H1 (cell line): Measurements from ENCODE around the gene ARHGAP6. TPM values are rescaled to one million over a fixed set of nuclear protein-coding genes. Genes with fewer than 3 reads are reported as not detected.

Source experiments
- CTCF ChIA-PET: fragments of 300-600 bp; sonication (Branson Sonifier 250); formaldehyde crosslinking; loops from one replicate; lab custom pipeline; 2021; ENCODE audit not compliant: partially characterized antibody; lab: Charles Lee
- POLR2A ChIA-PET: fragments of 300-600 bp; sonication (Branson Sonifier 250); formaldehyde crosslinking; loops from one replicate; lab custom pipeline; 2021; ENCODE audit warnings: inconsistent platforms; ENCODE audit not compliant: partially characterized antibody; lab: Charles Lee
- DNase-seq, 2 experiments: peaks; one replicate each; pipeline versions ENCODE4 v3.0.0 to v3.0.0-alpha.2; 2010 to 2022; ENCODE audit warnings: low spot score in 2 of 2, low read depth in 1 of 2, mixed read lengths in 1 of 2
- FAIRE-seq: peaks from 2 replicates; lab custom pipeline; 2011; peaks lifted over from hg19 to GRCh38; lab: Jason Lieb, UNC
- H2AFZ ChIP-seq: 2 replicates; pipeline ENCODE4 v1.8.1; 2012; ENCODE audit warnings: low read length, inconsistent platforms
- H2AK5ac ChIP-seq: 2 replicates; pipeline ENCODE4 v1.6.1; 2013; ENCODE audit warnings: low read depth, low read length
- H2BK120ac ChIP-seq: replicated peaks from 2 replicates; pipeline ENCODE3; 2013; ENCODE audit warnings: low read depth, low read length, inconsistent platforms
- H2BK12ac ChIP-seq: 2 replicates; pipeline ENCODE4 v1.6.1; 2013; ENCODE audit warnings: low read depth, low read length
- H2BK15ac ChIP-seq: 2 replicates; pipeline ENCODE4 v1.6.1; 2013; ENCODE audit warnings: low read length
- H2BK20ac ChIP-seq: 2 replicates; pipeline ENCODE4 v1.6.1; 2013; ENCODE audit warnings: low read length
- H2BK5ac ChIP-seq: 2 replicates; pipeline ENCODE4 v1.6.1; 2013; ENCODE audit warnings: low read depth, low read length
- H3K14ac ChIP-seq: 2 replicates; pipeline ENCODE4 v1.6.1; 2013; ENCODE audit warnings: inconsistent platforms; ENCODE audit not compliant: insufficient read length
- H3K18ac ChIP-seq: 2 replicates; pipeline ENCODE4 v1.6.1; 2013; ENCODE audit warnings: low read length; ENCODE audit errors: extremely low read depth
- H3K23ac ChIP-seq: 2 replicates; pipeline ENCODE4 v1.6.1; 2013; ENCODE audit warnings: inconsistent platforms; ENCODE audit not compliant: insufficient read length
- H3K23me2 ChIP-seq: 2 replicates; pipeline ENCODE4 v1.6.1; 2013; ENCODE audit warnings: low read depth, low read length
- H3K27ac ChIP-seq: 2 replicates; pipeline ENCODE4 v1.6.1; 2011; ENCODE audit warnings: low read depth, low read length, inconsistent platforms
- H3K27me3 ChIP-seq, 4 experiments: replicated peaks in 1 of 4; 1 replicate in 1 of 4; 2 replicates in 3 of 4; pipeline versions ENCODE4 v1.6.1 to v1.8.1; 2011 to 2013; ENCODE audit warnings: low read length in 3 of 4, mild to moderate bottlenecking in 3 of 4, inconsistent platforms in 2 of 4, mixed read lengths in 2 of 4, moderate library complexity in 1 of 4; ENCODE audit not compliant: control insufficient read depth in 3 of 4, insufficient read depth in 3 of 4; ENCODE audit errors: extremely low read depth in 1 of 4
- H3K36me3 ChIP-seq, 4 experiments: 2 replicates each; pipeline versions ENCODE4 v1.6.1 to v1.8.1; 2011 to 2013; ENCODE audit warnings: mild to moderate bottlenecking in 4 of 4, low read length in 3 of 4, moderate library complexity in 2 of 4, control low read depth in 1 of 4, inconsistent platforms in 1 of 4; ENCODE audit not compliant: insufficient read depth in 4 of 4, control insufficient read depth in 2 of 4
- H3K4ac ChIP-seq: replicated peaks from 2 replicates; pipeline ENCODE3; 2013; ENCODE audit warnings: low read length, low read depth, mixed read lengths, inconsistent platforms; ENCODE audit not compliant: insufficient read length
- H3K4me1 ChIP-seq, 4 experiments: replicated peaks in 1 of 4; 1 replicate in 1 of 4; 2 replicates in 3 of 4; pipeline versions ENCODE4 v1.6.1 to v1.8.1; 2011 to 2013; ENCODE audit warnings: low read length in 3 of 4, inconsistent platforms in 2 of 4, mixed read lengths in 1 of 4; ENCODE audit not compliant: insufficient read depth in 4 of 4, control insufficient read depth in 3 of 4
- H3K4me2 ChIP-seq, 2 experiments: 2 replicates each; pipeline versions ENCODE4 v1.6.1 to v1.8.1; 2011 to 2013; ENCODE audit warnings: low read depth in 2 of 2, low read length in 2 of 2, control low read depth in 1 of 2, inconsistent platforms in 1 of 2, mild to moderate bottlenecking in 1 of 2; ENCODE audit not compliant: insufficient read depth in 1 of 2
- H3K4me3 ChIP-seq, 4 experiments: fragments of 200-600, 300-600 bp in 1 of 4; sonication (generic), shearing (Covaris generic), sonication (Bioruptor Twin) in 1 of 4; 2 replicates each; pipeline versions ENCODE4 v1.5.1 to v1.8.1; 2011 to 2016; ENCODE audit warnings: low read length in 4 of 4, low read depth in 3 of 4, control low read depth in 2 of 4, inconsistent platforms in 2 of 4, mild to moderate bottlenecking in 2 of 4, mixed read lengths in 1 of 4, moderate library complexity in 1 of 4; ENCODE audit not compliant: insufficient read depth in 2 of 4; ENCODE audit errors: extremely low read depth in 1 of 4
- H3K56ac ChIP-seq: replicated peaks from 2 replicates; pipeline ENCODE3; 2013; ENCODE audit warnings: low read depth, mild to moderate bottlenecking, mixed read lengths, low read length, inconsistent platforms; ENCODE audit not compliant: insufficient read length
- H3K79me1 ChIP-seq: 2 replicates; pipeline ENCODE4 v1.6.1; 2013; ENCODE audit warnings: low read depth, low read length, control low read depth
- H3K79me2 ChIP-seq, 2 experiments: 2 replicates each; pipeline versions ENCODE4 v1.6.1 to v1.8.1; 2012 to 2013; ENCODE audit warnings: low read length in 2 of 2, mild to moderate bottlenecking in 2 of 2, inconsistent platforms in 1 of 2; ENCODE audit not compliant: insufficient read depth in 2 of 2, control insufficient read depth in 1 of 2
- H3K9ac ChIP-seq, 4 experiments: replicated peaks in 1 of 4; 1 replicate in 1 of 4; 2 replicates in 3 of 4; pipeline versions ENCODE4 v1.6.1 to v1.8.1; 2011 to 2013; ENCODE audit warnings: low read depth in 3 of 4, low read length in 3 of 4, control low read depth in 2 of 4, mild to moderate bottlenecking in 2 of 4, moderate library complexity in 2 of 4, inconsistent platforms in 1 of 4; ENCODE audit errors: extremely low read depth in 1 of 4
- H3K9me3 ChIP-seq, 2 experiments: 2 replicates each; pipeline versions ENCODE4 v1.6.1 to v1.8.1; 2012 to 2013; ENCODE audit warnings: mild to moderate bottlenecking in 2 of 2, moderate library complexity in 2 of 2, control low read depth in 1 of 2, inconsistent platforms in 1 of 2, low read depth in 1 of 2, low read length in 1 of 2, mixed read lengths in 1 of 2; ENCODE audit not compliant: insufficient read depth in 2 of 2
- H4K20me1 ChIP-seq, 2 experiments: replicated peaks in 1 of 2; 2 replicates each; pipeline versions ENCODE3 to v1.8.1; 2011 to 2013; ENCODE audit warnings: inconsistent platforms in 2 of 2, low read length in 2 of 2, mild to moderate bottlenecking in 1 of 2; ENCODE audit not compliant: insufficient read depth in 2 of 2, control insufficient read depth in 1 of 2
- H4K5ac ChIP-seq: 2 replicates; pipeline ENCODE4 v1.6.1; 2013; ENCODE audit warnings: low read length, low read depth, mixed read lengths, inconsistent platforms; ENCODE audit not compliant: insufficient read length
- H4K8ac ChIP-seq: 2 replicates; pipeline ENCODE4 v1.8.0; 2013; ENCODE audit warnings: mild to moderate bottlenecking, moderate library complexity, low read length, inconsistent platforms; ENCODE audit not compliant: insufficient read depth; ENCODE audit errors: extremely low read depth
- H4K91ac ChIP-seq: replicated peaks from 2 replicates; pipeline ENCODE3; 2013; ENCODE audit warnings: low read length, mixed read lengths, inconsistent platforms; ENCODE audit not compliant: insufficient read length
- BRCA1 ChIP-seq: IDR thresholded peaks from 2 replicates; pipeline ENCODE4 v1.6.1; 2012; ENCODE audit warnings: low read depth, low read length, improper control_type of control experiment
- CBX5 ChIP-seq: fragments of 300-800, 300-1000 bp; sonication (generic); IDR thresholded peaks from 2 replicates; pipeline ENCODE4 v1.7.1; 2016; ENCODE audit warnings: antibody characterized with exemption, low read length, low read depth
- CBX8 ChIP-seq: fragments of 300-800, 300-1000 bp; sonication (generic); IDR thresholded peaks from 2 replicates; pipeline ENCODE4 v1.7.1; 2016; ENCODE audit warnings: low read depth, low read length, borderline replicate concordance
- CEBPB ChIP-seq: IDR thresholded peaks from 2 replicates; pipeline ENCODE4 v1.6.1; 2012; ENCODE audit warnings: low read depth, low read length
- CHD1 ChIP-seq: IDR thresholded peaks from 2 replicates; pipeline ENCODE4 v1.6.1; 2012; ENCODE audit warnings: low read depth, low read length, improper control_type of control experiment
- EGR1 ChIP-seq: IDR thresholded peaks from 2 replicates; pipeline ENCODE4 v1.6.1; 2011; ENCODE audit warnings: low read depth, low read length, borderline replicate concordance
- GABPA ChIP-seq: IDR thresholded peaks from 2 replicates; pipeline ENCODE4 v1.6.1; 2011; ENCODE audit warnings: mild to moderate bottlenecking, low read length, moderate library complexity, borderline replicate concordance; ENCODE audit not compliant: insufficient read depth
- MAFK ChIP-seq: IDR thresholded peaks from 2 replicates; pipeline ENCODE4 v1.6.1; 2012; ENCODE audit warnings: low read depth, mild to moderate bottlenecking, improper control_type of control experiment, low read length
- NRF1 ChIP-seq: IDR thresholded peaks from 2 replicates; pipeline ENCODE4 v1.6.1; 2011; ENCODE audit warnings: mild to moderate bottlenecking, low read depth, low read length, improper control_type of control experiment
- RBBP5 ChIP-seq: IDR thresholded peaks from 2 replicates; pipeline ENCODE4 v1.7.1; 2012; ENCODE audit warnings: low read depth, mild to moderate bottlenecking, inconsistent platforms, low read length, moderate library complexity, borderline replicate concordance
- RXRA ChIP-seq: IDR thresholded peaks from 2 replicates; pipeline ENCODE4 v1.6.1; 2011; ENCODE audit warnings: low read depth, mild to moderate bottlenecking, low read length, moderate library complexity; ENCODE audit not compliant: insufficient read depth
- TCF12 ChIP-seq: IDR thresholded peaks from 2 replicates; pipeline ENCODE4 v1.6.1; 2011; ENCODE audit warnings: low read depth, mild to moderate bottlenecking, low read length
- WGBS, 2 experiments: shearing (Covaris generic) in 1 of 2; methylation state at CpG; one replicate each; pipeline versions ENCODE4 v1.1.6 to v1.1.7; 2013 to 2015; ENCODE audit warnings: low lambda C conversion rate in 2 of 2, mixed read lengths in 2 of 2, inconsistent platforms in 1 of 2, low coverage in 1 of 2, missing lambda C conversion rate in 1 of 2; ENCODE audit not compliant: insufficient replicate concordance in 2 of 2, insufficient coverage in 1 of 2, insufficient read length in 1 of 2; ENCODE audit errors: extremely low coverage in 1 of 2, missing lambda C conversion rate in 1 of 2; 5-methylcytosine and 5-hydroxymethylcytosine counted together
- polyA plus RNA-seq, 7 experiments: library from polyadenylated mRNA; depleted of rRNA in 3 of 7; stranded (reverse) in 5 of 7; unstranded in 2 of 7; fragments of >200 nt in 5 of 7; fragments of 200-250 nt in 2 of 7; gene quantifications; 1 replicate in 5 of 7; 2 replicates in 1 of 7; 4 replicates in 1 of 7; pipeline versions ENCODE4 v1.2.1 to v1.2.3, GENCODE V29; 2011 to 2013; ENCODE audit warnings: missing spikeins in 2 of 7, mixed read lengths in 2 of 7
- total RNA-seq: library from RNA; stranded (reverse); fragmentation: NEBNext Ultra II Directional; extraction: Animal tissue kit (Norgen Biotek cat#: 25700); gene quantifications from 2 replicates; pipeline ENCODE4 v1.2.1, GENCODE V29; 2021
- TF ChIP-seq, protein P1 (sequence below), 3 experiments: IDR thresholded peaks; 1 replicate in 2 of 3; 2 replicates in 1 of 3; pipeline versions ENCODE4 v1.5.1 to v1.6.1; 2011; ENCODE audit warnings: low read length in 3 of 3, mild to moderate bottlenecking in 3 of 3, inconsistent platforms in 2 of 3, low read depth in 1 of 3, moderate library complexity in 1 of 3; ENCODE audit not compliant: insufficient read depth in 1 of 3; ENCODE audit errors: control extremely low read depth in 1 of 3

ARHGAP6 gene
- total and polyA plus RNA-seq, 2 of the 8 experiments (the other 6 are each of a cell fraction or from before 2014, with no cell fraction given) = 0.35 to 0.82 TPM

- CTCF ChIA-PET = no interaction called here
- TF ChIP-seq CBX8 (no peak), CEBPB (no peak), RBBP5 (no peak), EGR1 (no peak), BRCA1 (no peak), CBX5 (no peak), CHD1 (no peak), MAFK (no peak), GABPA (no peak), RXRA (no peak), NRF1 (no peak), TCF12 (no peak)
- TF ChIP-seq, protein P1, sequence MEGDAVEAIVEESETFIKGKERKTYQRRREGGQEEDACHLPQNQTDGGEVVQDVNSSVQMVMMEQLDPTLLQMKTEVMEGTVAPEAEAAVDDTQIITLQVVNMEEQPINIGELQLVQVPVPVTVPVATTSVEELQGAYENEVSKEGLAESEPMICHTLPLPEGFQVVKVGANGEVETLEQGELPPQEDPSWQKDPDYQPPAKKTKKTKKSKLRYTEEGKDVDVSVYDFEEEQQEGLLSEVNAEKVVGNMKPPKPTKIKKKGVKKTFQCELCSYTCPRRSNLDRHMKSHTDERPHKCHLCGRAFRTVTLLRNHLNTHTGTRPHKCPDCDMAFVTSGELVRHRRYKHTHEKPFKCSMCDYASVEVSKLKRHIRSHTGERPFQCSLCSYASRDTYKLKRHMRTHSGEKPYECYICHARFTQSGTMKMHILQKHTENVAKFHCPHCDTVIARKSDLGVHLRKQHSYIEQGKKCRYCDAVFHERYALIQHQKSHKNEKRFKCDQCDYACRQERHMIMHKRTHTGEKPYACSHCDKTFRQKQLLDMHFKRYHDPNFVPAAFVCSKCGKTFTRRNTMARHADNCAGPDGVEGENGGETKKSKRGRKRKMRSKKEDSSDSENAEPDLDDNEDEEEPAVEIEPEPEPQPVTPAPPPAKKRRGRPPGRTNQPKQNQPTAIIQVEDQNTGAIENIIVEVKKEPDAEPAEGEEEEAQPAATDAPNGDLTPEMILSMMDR (IDR thresholded peaks at IDR 0.05; ENCODE audit: control extremely low read depth in 1 of 3, insufficient read depth in 1 of 3, low read depth in 1 of 3, low read length in 3 of 3) = no peak
Observed at GRCh38 chrX:11446336-11446735, 219.4 kb downstream of the ARHGAP6 start.

More at GRCh38 chrX:11446336-11446735, 219.4 kb downstream of the ARHGAP6 start:
- H3K4ac ChIP-seq = no peak overlapping the region
- H2BK12ac ChIP-seq = no peak overlapping the region
- H2BK5ac ChIP-seq = no peak overlapping the region
- H3K27ac ChIP-seq = no peak overlapping the region
- H3K79me2 ChIP-seq = no peaks in the 10 kb centered on the region
- no peak overlapping the region for H3K4me3 ChIP-seq
- H2AFZ ChIP-seq = no peak overlapping the region
- POLR2A ChIA-PET = no interaction called here
- H4K8ac ChIP-seq = no peak overlapping the region
- H3K56ac ChIP-seq = no peak overlapping the region
- H3K79me1 ChIP-seq = no peaks in the 10 kb centered on the region
- FAIRE-seq (no peak), DNase-seq (no peak)
- H2AK5ac ChIP-seq = no peak overlapping the region
- H2BK15ac ChIP-seq = no peak overlapping the region
- no peaks in the 10 kb centered on the region for H4K20me1 ChIP-seq
- no peak overlapping the region for H3K14ac ChIP-seq
- H3K9ac ChIP-seq = no peak overlapping the region
- 100% methylated on average over 2 of the region's 2 CpGs; no CpG with 5 or more reads in 1 of the 2 experiments for WGBS, 2 experiments
- no peak overlapping the region for H3K4me2 ChIP-seq
- no peak overlapping the region for H3K23ac ChIP-seq
- H2BK120ac ChIP-seq = no peak overlapping the region
- no peaks in the 10 kb centered on the region for H3K36me3 ChIP-seq
- H3K27me3 ChIP-seq = no peaks in the 10 kb centered on the region
- H3K18ac ChIP-seq = no peak overlapping the region
- no peak overlapping the region for H2BK20ac ChIP-seq
- H3K9me3 ChIP-seq = no peaks in the 10 kb centered on the region
- H4K5ac ChIP-seq = no peak overlapping the region
- H3K23me2 ChIP-seq = no peaks in the 10 kb centered on the region
- no peak overlapping the region for H4K91ac ChIP-seq
- no peaks in the 10 kb centered on the region for H3K4me1 ChIP-seq
